Activated T-helper 1 cell treated with anti-CD3 and anti-CD28 coated beads, Interleukin-2, amount 50 U/mL, for 16 hours (primary cell): ENCODE measurements around the gene RNF32.
"Not testable (repeated sequence)": the region's sequence is repeated elsewhere in the genome, so short reads cannot be mapped to it uniquely, and the experiment has no call there.

Source experiments
- DNase-seq, 2 donors: peaks; one replicate each; pipeline ENCODE4 v3.0.0-alpha.2; 2020; ENCODE audit warnings: low read depth in 1 of 2, low spot score in 1 of 2

The RNF32 gene

DNA sequence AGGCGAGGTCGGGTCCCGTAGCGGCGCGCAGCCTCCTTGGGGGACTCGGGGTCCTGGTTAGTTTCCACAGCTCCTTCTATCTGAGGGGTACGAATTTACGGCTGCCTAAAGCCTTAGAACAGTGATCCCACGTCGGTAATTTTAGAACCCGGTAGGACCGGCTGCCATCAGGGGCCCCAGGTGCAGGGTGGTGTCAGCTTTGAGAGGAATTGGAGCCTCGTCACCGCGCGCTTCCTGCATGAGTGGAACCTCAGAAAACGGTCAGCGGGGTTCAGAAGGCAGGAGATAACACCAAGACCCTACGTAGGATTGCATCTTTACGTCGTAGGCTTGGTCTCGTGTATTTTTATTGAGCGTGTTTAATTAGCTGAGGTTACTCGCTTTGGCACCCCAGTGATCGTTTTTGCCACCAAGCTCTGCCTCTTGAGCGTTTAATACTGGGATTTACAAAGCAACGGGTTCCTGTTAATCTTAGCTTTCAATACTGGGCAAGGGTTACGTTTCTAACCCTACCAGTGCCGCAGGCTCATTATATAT, 443 bp downstream of the RNF32 start:
- DNase-seq = peak in 1 of 2 donors; percentile 6

DNA sequence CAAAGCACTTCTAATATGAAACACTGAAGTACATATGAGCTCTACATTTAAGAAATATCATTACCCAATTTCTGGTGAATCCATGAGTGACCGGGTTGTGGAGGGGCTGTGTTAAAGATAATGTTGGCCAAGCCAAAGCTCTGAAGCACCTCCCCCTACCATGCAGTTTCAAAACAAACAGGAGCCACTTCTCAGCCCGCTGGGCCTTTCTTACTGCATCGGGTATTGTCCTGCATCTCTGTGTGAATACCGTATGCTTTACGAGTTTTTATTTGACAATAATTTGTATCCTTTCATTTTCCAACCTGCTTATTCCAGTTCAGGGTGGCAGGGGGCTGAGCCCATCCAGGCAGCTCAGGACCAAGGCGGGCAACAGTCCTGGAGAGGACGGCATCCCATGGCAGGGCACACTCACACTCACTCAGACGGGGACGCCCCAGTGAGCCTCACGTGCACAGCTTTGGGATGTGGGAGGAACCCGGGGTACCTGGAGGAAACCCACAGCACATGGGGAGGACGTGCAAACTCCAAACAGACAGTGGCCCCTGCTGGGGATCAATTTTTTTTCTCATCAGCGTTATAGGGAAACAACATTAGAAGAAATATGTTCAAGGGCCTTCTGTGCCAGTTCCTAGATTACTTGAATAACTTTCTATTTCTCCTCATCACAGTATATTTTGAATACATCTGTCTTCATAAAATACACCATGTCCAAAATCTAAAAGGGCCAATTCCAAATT, 1.9 kb downstream of the RNF32 start:
- DNase-seq = no peak

DNA sequence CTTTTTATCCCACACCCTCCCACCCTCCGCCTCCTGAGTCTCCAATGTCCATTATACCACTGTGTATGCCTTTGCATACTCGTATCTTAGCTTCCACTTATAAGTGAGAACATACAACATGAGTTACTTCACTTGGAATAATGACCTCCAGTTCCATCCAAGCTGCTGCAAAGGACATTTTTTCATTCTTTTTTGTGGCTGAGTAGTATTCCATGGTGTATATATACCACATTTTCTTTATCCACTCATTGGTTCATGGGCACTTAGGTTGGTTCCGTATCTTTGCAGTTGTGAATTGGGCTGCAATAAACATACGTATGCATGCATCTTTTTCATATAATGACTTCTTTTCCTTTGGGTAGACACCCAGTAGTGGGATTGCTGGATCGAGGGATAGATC, 6.8 kb downstream of the RNF32 start:
- not testable (repeated sequence) for DNase-seq

DNA sequence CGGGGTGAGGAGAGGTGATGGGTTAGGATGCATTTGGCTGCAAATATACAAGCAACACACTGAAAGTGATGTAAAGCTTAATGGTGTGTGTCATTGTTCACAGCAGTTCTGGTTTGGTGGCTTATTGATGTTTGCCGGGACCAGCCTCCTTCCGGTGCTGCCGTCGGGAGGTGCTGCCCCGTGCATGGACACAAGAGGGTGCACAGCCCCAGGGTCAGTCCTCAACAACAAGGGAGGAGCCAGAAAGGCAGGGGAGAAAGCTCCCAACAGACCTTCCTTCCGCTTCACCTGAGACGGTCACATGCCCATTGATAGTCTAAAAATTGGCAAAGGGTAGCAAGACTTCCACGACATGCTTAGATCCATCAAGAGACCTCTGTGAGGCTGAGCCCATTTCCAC, 9.5 kb downstream of the RNF32 start:
- no peak for DNase-seq

DNA sequence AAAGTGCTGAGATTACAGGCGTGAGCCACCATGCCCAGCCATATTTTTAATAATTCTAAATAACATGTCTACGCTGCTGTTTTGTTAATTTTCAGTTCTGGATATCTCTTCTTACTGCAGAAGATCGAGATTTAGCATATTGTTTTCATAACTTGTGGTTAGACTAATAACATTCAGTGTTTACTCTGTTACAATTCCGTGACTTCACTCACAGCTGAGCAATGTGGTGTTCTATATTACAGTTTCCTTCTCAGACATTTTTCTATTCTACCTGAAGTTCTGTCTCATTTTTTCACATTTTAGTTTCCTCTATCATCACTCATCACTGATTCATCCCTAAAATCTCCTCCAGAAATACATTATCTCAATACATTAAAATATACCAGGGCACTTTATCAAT, 10.9 kb downstream of the RNF32 start:
- DNase-seq = no peak

DNA sequence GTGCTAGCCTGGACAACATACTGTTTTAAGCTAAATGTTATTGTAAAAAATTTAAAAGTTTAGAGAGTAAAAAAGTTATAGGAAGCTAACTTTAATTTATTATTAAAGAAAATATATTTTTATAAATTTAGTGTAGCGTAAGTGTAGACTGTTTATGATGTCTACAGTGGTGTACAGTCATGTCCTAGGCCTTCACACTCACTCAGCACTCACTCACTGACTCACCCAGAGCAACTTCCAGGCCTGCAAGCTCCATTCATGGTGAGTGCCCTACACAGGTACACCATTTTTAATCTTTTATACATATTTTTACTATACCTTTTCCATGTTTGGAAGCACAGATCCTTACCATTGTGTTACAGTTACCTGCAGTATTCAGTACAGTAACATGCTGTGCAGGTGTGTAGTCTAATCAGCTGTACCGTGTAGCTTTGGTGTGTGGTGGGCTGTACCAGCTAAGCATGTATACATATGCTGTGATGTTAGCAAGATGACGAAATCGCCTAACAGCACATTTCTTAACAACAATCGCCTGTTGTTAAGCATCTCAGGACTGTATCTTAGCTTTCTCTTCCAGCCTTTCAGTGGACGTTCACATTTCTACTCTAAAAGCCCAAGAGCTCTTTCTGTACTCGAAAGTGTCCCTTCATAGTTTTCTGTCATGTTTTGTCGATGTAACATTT, 12.5 kb downstream of the RNF32 start:
- DNase-seq = no peak

DNA sequence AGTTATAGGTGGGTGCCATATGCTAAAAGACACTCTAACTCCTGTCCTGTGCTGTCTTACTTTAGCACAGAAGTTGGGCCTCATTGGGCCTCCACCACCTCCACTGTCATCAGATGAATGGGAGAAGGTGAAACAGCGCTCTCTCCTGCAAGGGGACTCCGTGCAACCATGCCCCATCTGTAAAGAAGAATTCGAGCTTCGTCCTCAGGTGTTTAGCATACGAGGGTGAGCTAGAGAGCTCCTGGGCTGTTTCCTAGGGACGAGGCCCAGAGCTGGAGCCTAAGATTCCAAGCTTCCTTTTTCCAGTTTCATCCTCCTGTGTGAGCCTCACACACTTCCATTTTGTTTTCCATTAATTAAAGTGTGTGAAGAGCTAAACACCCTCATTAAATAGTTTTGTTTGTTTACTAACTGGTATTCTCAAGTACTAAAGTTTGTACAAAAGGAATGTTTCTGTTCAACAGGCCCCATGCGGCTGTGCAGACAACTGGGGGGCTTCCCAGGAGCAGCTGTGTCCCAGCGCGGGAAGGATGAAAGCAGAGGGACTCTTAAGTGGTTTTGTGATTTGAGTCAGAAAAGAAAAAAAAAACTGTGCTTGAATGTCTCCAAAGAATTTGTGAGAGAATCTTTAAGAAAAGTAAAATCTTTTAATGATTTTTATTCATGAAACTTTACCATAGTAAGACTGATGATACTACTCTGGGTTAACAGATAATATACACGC, 14.1 kb downstream of the RNF32 start:
- DNase-seq = no peak

DNA sequence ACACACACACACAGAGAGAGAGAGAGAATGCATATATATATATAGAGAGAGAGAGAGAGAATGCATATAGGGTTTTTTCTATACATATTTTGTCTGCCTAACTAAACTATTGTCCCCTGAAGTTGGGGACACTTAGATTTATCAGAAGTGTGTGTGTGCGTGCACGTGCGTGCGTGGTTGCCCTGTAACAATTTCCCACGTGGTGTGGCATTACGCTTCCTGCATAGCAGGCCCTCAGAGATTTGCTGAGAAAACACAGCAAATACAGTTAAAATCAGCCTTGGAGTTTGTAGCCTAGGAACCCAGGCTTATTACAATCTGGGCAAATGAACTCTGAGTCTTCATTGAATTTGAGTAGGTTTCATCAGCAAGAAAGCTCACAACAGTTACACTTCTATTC, 14.7 kb downstream of the RNF32 start:
- no peak for DNase-seq

DNA sequence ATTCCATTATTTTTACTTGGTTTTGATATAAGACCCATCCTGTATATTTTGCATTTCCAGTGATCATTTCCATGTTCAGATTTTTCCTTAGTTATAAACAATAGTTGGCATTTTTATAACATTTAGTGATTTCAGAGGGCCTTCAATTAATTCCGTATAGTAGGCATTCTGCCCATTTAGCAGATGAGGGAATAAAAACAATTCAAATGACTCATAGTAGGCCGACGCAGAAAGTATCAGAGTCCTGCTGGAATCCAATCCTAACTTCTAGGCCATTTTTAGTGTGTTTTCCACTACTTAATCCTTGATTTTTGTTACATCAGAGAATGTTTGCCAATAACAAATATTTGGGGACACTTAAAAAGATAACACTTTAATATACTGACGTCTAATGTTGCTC, 15.4 kb downstream of the RNF32 start:
- no peak for DNase-seq

DNA sequence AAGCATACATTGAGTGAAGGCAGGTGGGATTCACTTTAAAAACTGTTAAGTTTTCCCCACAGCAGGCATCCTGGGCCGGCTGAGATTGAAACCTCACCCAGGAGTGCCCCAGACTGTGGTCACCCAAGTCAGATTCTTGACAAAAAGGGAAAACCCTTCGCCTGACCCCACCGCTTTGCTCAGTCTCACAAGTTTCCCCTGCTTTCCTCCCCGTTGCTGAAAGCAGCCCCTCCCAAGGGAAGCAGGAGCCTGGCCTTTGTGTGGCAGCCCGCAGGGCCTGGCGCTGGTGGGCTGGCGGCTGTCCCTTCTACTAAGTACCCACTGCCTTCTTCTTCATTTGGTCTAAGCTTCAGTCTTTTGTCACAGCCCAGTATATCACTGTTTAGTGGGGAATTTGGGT, 16.0 kb downstream of the RNF32 start:
- DNase-seq = no peak

DNA sequence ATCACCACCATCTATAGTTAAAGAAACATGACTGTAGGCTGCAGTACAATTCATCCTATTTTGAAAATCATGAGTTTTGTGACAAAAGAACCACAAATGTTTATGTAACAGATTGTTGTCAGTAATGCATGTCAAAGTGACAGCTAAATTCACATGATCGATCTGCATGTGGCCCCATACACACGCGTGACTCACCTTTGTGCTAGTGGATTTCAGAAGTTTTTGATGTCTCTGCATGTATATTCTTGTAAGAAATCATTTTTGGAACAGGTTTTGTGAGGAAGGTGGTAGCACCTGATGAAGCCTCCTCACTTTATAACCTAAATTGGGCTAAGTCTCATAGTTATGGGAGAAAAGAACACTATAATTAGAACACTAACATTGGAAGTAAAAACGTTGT, 17.1 kb downstream of the RNF32 start:
- DNase-seq = no peak

DNA sequence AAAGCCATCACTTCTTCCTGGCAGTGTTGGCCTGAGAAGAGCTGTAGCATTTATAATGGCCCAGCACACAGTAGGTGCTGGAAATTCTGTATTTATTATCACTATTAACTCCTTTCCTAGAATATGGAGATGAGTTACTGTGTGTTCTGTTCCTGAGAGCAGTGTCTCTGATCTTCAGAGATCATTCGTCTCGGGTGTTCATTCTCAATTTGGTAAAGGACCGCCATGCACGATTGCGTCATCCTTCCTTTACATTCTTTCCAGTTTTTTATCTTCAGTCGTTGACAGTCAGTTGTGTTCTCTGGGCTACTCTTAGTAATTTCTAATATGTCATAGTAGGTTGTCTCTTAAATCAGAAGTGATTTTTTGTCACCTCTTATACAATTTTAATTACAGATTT, 18.6 kb downstream of the RNF32 start:
- DNase-seq = no peak

DNA sequence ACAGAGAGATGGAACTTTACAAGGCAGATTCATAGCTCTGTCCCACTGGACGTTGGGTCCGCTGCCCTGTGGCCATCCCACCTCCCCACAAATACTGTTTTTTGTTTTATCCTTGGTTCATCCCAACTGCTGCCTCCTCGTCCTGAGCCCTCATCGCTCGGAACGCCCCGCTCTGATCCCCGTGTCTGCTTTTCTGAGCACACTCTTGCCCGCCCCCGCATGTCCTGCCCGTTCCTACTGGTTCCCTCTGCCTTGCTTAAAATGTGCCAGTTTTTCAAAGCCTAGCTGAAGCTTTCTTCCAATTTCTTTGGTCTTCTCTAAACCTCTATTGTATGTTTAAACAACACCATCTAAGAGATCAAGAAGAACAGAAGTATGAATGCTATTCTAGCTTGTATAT, 19.4 kb downstream of the RNF32 start:
- DNase-seq = no peak

DNA sequence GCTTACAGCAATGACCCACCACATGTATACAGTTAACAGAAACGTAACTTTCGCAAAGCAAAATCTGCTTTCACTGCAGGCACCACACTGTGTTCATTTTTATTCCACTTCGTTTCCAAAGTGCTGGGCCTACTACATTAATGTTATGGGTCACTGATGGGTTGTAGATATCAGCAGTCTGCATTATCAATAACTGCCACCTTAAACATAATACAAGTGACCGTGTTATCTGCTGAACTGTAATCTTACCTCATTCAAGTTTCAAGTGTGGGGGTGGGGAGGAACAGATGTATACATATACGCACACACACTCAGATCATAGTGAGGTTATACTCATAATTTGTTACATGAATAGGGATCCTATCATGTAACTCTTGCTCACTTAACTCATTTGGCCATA, 21.1 kb downstream of the RNF32 start:
- no peak for DNase-seq

DNA sequence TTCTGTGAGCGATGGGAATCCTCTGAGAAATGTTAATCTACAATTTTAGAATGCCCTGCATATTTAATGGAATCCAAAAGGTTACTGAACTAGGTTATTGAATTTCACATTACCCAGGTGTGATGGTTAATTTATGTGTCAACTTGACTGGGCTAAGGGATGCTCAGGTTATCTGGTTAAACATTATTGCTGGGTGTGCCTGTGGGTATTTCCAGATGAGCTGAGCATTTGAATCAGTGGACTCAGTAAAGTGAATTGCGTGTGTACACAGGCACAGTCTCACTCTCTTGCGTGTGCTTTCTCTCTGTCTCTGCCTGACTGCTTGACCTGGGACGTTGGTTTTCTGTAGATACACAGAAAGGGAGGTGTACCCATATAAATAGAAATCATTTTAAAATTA, 21.7 kb downstream of the RNF32 start:
- DNase-seq = no peak

DNA sequence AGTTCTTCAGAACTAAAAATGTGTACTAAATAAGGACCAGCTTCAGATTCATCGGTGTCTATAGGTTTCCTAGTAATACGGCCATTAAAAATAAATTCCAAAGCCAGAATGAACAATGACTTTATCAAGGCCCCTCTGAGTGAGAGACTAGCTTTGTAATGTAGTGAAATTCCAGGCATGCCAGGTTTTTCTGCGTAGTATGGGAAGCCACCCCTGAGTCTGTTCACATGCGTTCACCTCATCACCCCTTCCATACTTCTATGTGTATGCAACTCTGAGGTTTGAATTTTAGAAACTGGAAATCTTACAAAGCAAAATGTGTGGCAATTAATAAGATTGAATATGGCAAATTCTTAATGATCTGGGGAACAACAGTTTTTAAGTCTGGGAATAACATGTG, 24.5 kb downstream of the RNF32 start:
- no peak for DNase-seq

DNA sequence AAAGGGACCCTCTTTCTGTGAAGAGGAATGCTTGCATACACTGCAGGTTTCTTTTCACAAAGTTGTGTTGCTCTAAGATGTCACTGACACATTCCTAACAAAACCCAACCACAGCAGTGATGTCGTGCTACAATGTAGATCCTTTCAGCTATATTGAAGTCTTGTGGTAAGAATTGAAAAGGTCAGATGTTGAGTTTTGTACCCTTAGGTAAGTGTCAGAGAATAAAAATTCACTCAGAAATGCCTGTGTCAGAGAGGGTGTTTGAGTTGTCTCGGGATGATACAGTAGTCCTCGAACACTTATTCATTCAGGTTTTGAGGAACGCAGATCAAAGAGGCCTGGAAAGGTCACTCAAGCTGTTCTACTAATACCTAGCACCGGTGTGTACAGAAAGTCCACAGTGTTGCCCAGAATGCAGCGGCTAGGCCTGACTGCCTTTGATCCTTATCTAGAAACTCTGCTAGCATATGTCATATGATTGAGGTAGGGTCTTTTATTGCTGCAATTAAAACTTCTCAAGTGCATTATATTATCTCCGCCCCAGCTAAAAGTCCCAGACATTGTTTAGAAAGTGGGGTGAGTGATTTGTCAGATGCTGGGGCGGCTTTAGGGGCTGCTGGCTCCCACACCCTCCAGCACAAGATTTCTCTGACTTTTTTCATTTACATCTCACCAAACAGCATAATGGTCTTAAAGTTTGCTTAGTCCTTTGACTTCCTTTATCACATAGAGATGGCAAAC, 26.0 kb downstream of the RNF32 start:
- no peak for DNase-seq

DNA sequence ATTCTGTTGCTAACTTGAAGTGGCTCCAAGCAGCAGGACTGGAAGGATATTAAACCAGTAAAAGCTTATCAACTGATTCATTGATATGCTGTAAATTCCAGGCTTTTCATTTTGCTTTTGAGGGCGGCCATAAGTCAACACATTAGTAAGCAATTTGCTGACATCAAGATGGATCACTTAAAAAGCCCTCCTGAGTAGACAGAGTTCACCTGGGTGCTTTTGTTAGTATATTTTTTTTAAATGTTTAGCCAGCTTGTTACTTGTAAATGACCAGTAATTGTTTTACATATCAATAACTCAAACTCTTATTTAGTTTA, 26.5 kb downstream of the RNF32 start:
- no peak for DNase-seq

DNA sequence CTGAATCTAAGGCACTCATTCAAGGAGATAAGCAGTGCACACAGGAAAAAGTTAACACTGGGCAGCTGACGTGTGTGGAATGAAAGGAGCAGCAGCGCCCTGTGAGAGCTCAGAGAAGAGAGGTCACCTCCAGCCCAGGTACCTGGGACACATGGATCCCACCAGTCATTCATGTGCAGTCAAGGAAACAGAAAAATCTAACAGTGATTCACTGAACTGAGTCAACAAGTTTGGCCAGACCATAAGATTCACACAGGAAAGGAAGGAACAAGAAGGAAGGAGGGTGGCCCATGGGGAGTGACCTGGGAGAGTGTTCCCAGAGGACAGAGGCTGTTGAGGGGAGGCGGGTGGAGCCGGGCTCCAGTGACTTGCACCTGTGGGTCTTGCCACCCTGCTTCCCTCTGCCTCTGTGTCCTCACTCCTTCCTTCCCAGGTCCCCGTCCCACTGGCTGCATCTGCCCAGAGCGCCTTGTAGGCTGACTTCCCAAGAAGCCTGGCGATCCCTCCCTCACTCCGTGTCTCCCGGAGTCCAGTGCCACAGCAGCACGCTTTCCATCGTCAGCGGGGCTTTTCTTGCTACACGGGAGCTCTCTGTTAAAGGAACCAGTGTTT, 27.7 kb downstream of the RNF32 start:
- DNase-seq = no peak

DNA sequence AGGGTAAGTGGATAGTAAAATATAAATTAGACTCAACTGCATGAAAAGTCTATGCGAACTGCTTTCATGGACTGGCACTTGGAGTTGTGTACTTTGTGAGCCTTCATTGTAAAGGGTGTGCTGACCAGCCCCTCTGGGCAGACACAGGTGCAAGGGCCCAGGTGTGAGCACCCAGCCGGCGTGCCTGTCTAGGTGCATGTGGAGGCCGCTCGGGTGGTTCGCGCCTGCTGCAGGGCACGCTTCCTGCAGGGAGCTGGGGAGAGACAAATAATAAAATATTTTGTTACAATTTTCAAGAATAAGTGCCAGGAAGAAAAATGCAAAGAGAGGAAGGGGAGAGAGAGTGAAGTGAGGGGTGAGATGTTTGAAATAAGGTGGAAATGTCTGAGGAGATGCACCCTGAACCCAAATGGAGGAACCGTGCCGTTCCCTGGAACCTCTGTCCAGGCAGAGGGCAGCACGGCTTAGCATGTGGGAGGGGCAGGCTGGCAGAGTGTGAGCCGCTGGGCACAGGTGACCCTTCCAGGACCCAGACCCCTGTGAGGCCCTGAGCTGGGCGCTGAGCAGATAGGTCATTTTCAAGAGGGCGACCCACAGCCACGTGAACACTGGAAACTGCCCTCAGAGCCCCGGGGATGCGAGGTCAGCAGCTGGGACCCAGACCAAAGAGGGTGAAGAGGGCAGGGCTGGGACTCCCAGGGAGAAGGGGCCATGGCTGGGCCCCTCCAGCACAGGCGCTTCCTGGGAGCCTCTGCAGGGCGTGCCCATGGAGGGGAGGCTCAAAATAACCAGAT, 28.7 kb downstream of the RNF32 start:
- no peak for DNase-seq
